Breast epithelium (tissue), 3 donors: Measurements from ENCODE around the gene ESRRG.

Experiments used
- POLR2A ChIP-seq: fragments of 450-650 bp; IDR thresholded peaks from one replicate; pipeline ENCODE4 v1.6.1; 2016; ENCODE audit warnings: antibody characterized with exemption, mild to moderate bottlenecking, moderate library complexity
- POLR2AphosphoS5 ChIP-seq, 3 donors: sonication (generic); formaldehyde crosslinking; IDR thresholded peaks; one replicate each; pipeline ENCODE4 v1.6.1; 2017; ENCODE audit warnings: antibody characterized with exemption in 3 of 3
- TF ChIP-seq, protein P1 (sequence below), 3 donors: fragments of 450-650 bp; IDR thresholded peaks; one replicate each; pipeline ENCODE4 v1.5.1; 2016 to 2017; ENCODE audit warnings: antibody characterized with exemption in 3 of 3, mild to moderate bottlenecking in 3 of 3, moderate library complexity in 3 of 3

DNA sequence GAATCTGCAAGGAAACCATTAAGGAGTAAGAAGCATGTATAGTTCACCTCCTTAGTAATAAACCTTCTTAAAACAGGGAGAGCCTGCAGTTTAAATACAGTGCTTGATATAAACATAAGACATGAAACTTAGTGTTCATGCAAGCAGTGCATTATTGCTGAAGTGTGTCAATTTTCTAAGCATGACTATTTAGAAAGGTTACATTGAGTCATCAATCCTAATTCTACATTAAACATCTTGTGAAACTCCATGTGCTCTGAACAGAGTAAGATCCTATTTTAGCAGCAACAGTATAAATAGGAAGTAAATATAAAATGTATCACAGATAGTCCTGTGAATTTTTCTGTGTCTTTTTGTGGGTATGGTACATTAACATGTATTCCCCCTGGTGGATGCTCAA, 135.5 kb downstream of the ESRRG start:
- TF ChIP-seq, protein P1, sequence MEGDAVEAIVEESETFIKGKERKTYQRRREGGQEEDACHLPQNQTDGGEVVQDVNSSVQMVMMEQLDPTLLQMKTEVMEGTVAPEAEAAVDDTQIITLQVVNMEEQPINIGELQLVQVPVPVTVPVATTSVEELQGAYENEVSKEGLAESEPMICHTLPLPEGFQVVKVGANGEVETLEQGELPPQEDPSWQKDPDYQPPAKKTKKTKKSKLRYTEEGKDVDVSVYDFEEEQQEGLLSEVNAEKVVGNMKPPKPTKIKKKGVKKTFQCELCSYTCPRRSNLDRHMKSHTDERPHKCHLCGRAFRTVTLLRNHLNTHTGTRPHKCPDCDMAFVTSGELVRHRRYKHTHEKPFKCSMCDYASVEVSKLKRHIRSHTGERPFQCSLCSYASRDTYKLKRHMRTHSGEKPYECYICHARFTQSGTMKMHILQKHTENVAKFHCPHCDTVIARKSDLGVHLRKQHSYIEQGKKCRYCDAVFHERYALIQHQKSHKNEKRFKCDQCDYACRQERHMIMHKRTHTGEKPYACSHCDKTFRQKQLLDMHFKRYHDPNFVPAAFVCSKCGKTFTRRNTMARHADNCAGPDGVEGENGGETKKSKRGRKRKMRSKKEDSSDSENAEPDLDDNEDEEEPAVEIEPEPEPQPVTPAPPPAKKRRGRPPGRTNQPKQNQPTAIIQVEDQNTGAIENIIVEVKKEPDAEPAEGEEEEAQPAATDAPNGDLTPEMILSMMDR (IDR thresholded peaks at IDR 0.05) = no peak
- TF ChIP-seq POLR2AphosphoS5 (IDR thresholded peaks at IDR 0.05) = no peak
- no peak for TF ChIP-seq POLR2A
